ENCODE data around the gene FBF1. TPM values are rescaled to one million over a fixed set of nuclear protein-coding genes. Genes with fewer than 3 reads are reported as not detected.
"Not testable (repeated sequence)": the region's sequence is repeated elsewhere in the genome, so short reads cannot be mapped to it uniquely, and the experiment has no call there.

The FBF1 gene
- total and polyA plus RNA-seq, 4 experiments from 2014 or later: 3.7 to 42.7 (median 21.8) TPM

- peak overlapping the region; percentile 60 for H3K27ac ChIP-seq (ENCODE audit: low read depth, low read length)
- H3K27me3 ChIP-seq (ENCODE audit: insufficient read depth, low read length): no peaks in the 10 kb centered on the region
- H3K36me3 ChIP-seq (ENCODE audit: insufficient read depth, low read length): no peaks in the 10 kb centered on the region
- peak overlapping the region in 1 of 2 donors; percentile 16 for H3K4me3 ChIP-seq (ENCODE audit: low read length in 2 of 2)
- H3K4me1 ChIP-seq (ENCODE audit: insufficient read depth, low read length): peaks cover 50% of the 10 kb centered on the region
- CTCF ChIA-PET (ENCODE audit: partially characterized antibody): interaction anchor here (0.9 to 14.1 kb wide), 6 partner anchors 14 to 74 kb away, joined by 3 to 266 read pairs (median 3); partner anchors contain the start of genes TRIM65 and WBP2
- intact Hi-C loops (cut with micrococcal nuclease): no loop called here
- Mint-ChIP-seq H3K4me3 (peak overlapping the region in 7 of 8 donors; percentile 48 to 78 (median 73)), H3K36me3 (peaks cover 0 to 8% of the 10 kb centered on the region in 2 donors), H3K27me3 (no peaks in the 10 kb centered on the region), H3K9me3 (no peaks in the 10 kb centered on the region), H3K4me1 (peaks cover 27 to 54% (median 40%) of the 10 kb centered on the region in 4 donors), H3K27ac (peak overlapping the region; percentile 90 to 99 (median 97))
- H3K9me3 ChIP-seq (ENCODE audit: control insufficient read depth in 1 of 2, low read length in 2 of 2): no peaks in the 10 kb centered on the region
- DNase-seq: peak; percentile 71 to 82 (median 79)
- POLR2A ChIA-PET (ENCODE audit: partially characterized antibody): interaction anchor here (0.9 to 16.3 kb wide), 11 partner anchors 11 to 481 kb away, joined by 3 to 563 read pairs (median 6); partner anchors contain the start of genes MRPL38, PRPSAP1, TRIM65 and UNC13D
These were observed 68.1 kb downstream of the FBF1 start for GRCh38 chr17:75872434-75873351.

GRCh38 chr17:75870228-75870627, 70.6 kb downstream of the FBF1 start:
- Mint-ChIP-seq H3K4me1 (peaks cover 12 to 38% (median 26%) of the 10 kb centered on the region in 4 donors), H3K27ac (peak overlapping the region in 3 of 7 donors; percentile 6 to 53 (median 13))
- H3K27me3 Mint-ChIP-seq; H3K36me3 ChIP-seq (ENCODE audit: insufficient read depth, low read length); H3K4me3 ChIP-seq (ENCODE audit: low read length in 2 of 2); H3K36me3 Mint-ChIP-seq; H3K27ac ChIP-seq (ENCODE audit: low read depth, low read length); H3K9me3 ChIP-seq (ENCODE audit: control insufficient read depth in 1 of 2, low read length in 2 of 2); intact Hi-C loops (cut with micrococcal nuclease); H3K9me3 Mint-ChIP-seq; H3K27me3 ChIP-seq (ENCODE audit: insufficient read depth, low read length); DNase-seq; H3K4me3 Mint-ChIP-seq: not testable (repeated sequence)
- CTCF ChIA-PET (ENCODE audit: partially characterized antibody): interaction anchor here (14.1 kb wide), 1 partner anchor 12 kb away, joined by 266 read pairs; the partner anchor contains the start of gene WBP2
- POLR2A ChIA-PET (ENCODE audit: partially characterized antibody): interaction anchor here (1.1 to 16.3 kb wide), 3 partner anchors 16 to 96 kb away, joined by 3 to 563 read pairs (median 5); partner anchors contain the start of genes TRIM65, UNC13D and WBP2
- H3K4me1 ChIP-seq (ENCODE audit: insufficient read depth, low read length): peaks cover 27% of the 10 kb centered on the region

GRCh38 chr17:75869282-75870141, 71.3 kb downstream of the FBF1 start:
- Mint-ChIP-seq H3K4me1 (peaks cover 16 to 41% (median 30%) of the 10 kb centered on the region in 4 donors), H3K27me3 (no peaks in the 10 kb centered on the region), H3K4me3 (no peak overlapping the region), H3K9me3 (no peaks in the 10 kb centered on the region), H3K36me3 (peaks cover 0 to 2% of the 10 kb centered on the region in 2 donors), H3K27ac (peak overlapping the region in 4 of 7 donors; percentile 9 to 78 (median 28))
- Histone ChIP-seq H3K4me1 (ENCODE audit: insufficient read depth, low read length) (peaks cover 30% of the 10 kb centered on the region), H3K36me3 (ENCODE audit: insufficient read depth, low read length) (no peaks in the 10 kb centered on the region), H3K27ac (ENCODE audit: low read depth, low read length) (no peak overlapping the region), H3K9me3 (ENCODE audit: control insufficient read depth in 1 of 2, low read length in 2 of 2) (no peaks in the 10 kb centered on the region), H3K27me3 (ENCODE audit: insufficient read depth, low read length) (no peaks in the 10 kb centered on the region), H3K4me3 (ENCODE audit: low read length in 2 of 2) (no peak overlapping the region)
- ChIA-PET POLR2A (ENCODE audit: partially characterized antibody) (interaction anchor here (1.1 to 16.3 kb wide), 3 partner anchors 15 to 95 kb away, joined by 3 to 563 read pairs (median 5); partner anchors contain the start of genes TRIM65, UNC13D and WBP2), CTCF (ENCODE audit: partially characterized antibody) (interaction anchor here (14.1 kb wide), 1 partner anchor 11 kb away, joined by 266 read pairs; the partner anchor contains the start of gene WBP2)
- intact Hi-C loops (cut with micrococcal nuclease): no loop called here
- no peak for DNase-seq

- H3K9me3 ChIP-seq (ENCODE audit: control insufficient read depth in 1 of 2, low read length in 2 of 2); H3K36me3 ChIP-seq (ENCODE audit: insufficient read depth, low read length); H3K4me3 ChIP-seq (ENCODE audit: low read length in 2 of 2); H3K27ac ChIP-seq (ENCODE audit: low read depth, low read length); DNase-seq; H3K4me3 Mint-ChIP-seq; H3K27me3 Mint-ChIP-seq; H3K9me3 Mint-ChIP-seq; intact Hi-C loops (cut with micrococcal nuclease); H3K36me3 Mint-ChIP-seq; H3K27me3 ChIP-seq (ENCODE audit: insufficient read depth, low read length): not testable (repeated sequence)
- ChIA-PET CTCF (ENCODE audit: partially characterized antibody) (interaction anchor here (0.6 kb wide), 1 partner anchor 79 kb away, joined by 3 read pairs; no protein-coding TSS in a partner anchor), POLR2A (ENCODE audit: partially characterized antibody) (interaction anchor here (1.0 to 16.3 kb wide), 3 partner anchors 9 to 28 kb away, joined by 3 to 563 read pairs (median 5); partner anchors contain the start of genes TRIM65, UNC13D and WBP2)
- Mint-ChIP-seq H3K27ac (peak overlapping the region in 4 of 7 donors; percentile 9 to 78 (median 24)), H3K4me1 (peaks cover 21 to 44% (median 36%) of the 10 kb centered on the region in 4 donors)
- peaks cover 35% of the 10 kb centered on the region for H3K4me1 ChIP-seq (ENCODE audit: insufficient read depth, low read length)
These were observed 72.0 kb downstream of the FBF1 start for GRCh38 chr17:75868730-75869281.

- ChIA-PET CTCF (ENCODE audit: partially characterized antibody) (interaction anchor here (0.9 to 14.6 kb wide), 5 partner anchors 10 to 112 kb away, joined by 3 to 266 read pairs (median 3); partner anchors contain the start of genes TRIM47 and WBP2), POLR2A (ENCODE audit: partially characterized antibody) (interaction anchor here (0.7 to 23.4 kb wide), 7 partner anchors 10 to 90 kb away, joined by 3 to 563 read pairs (median 10); partner anchors contain the start of genes TRIM47, TRIM65, UNK and WBP2)
- H3K27me3 ChIP-seq (ENCODE audit: insufficient read depth, low read length); H3K27ac ChIP-seq (ENCODE audit: low read depth, low read length); intact Hi-C loops (cut with micrococcal nuclease); H3K9me3 ChIP-seq (ENCODE audit: control insufficient read depth in 1 of 2, low read length in 2 of 2); H3K36me3 Mint-ChIP-seq; DNase-seq; H3K4me3 ChIP-seq (ENCODE audit: low read length in 2 of 2); H3K36me3 ChIP-seq (ENCODE audit: insufficient read depth, low read length); H3K9me3 Mint-ChIP-seq; H3K27me3 Mint-ChIP-seq: not testable (repeated sequence)
- H3K4me1 ChIP-seq (ENCODE audit: insufficient read depth, low read length): peaks cover 23% of the 10 kb centered on the region
- peak overlapping the region; percentile 63 to 94 (median 85) for H3K27ac Mint-ChIP-seq
- H3K4me1 Mint-ChIP-seq: peaks cover 15 to 35% (median 26%) of the 10 kb centered on the region in 4 donors
- H3K4me3 Mint-ChIP-seq: peak overlapping the region in 2 of 8 donors; percentile 41 to 46
These were observed 75.2 kb downstream of the FBF1 start for GRCh38 chr17:75865404-75866188.

GRCh38 chr17:75864887-75865286, 76.0 kb downstream of the FBF1 start:
- H3K36me3 Mint-ChIP-seq; H3K36me3 ChIP-seq (ENCODE audit: insufficient read depth, low read length); H3K27me3 ChIP-seq (ENCODE audit: insufficient read depth, low read length); H3K9me3 Mint-ChIP-seq; H3K9me3 ChIP-seq (ENCODE audit: control insufficient read depth in 1 of 2, low read length in 2 of 2); intact Hi-C loops (cut with micrococcal nuclease); H3K4me3 ChIP-seq (ENCODE audit: low read length in 2 of 2); H3K27me3 Mint-ChIP-seq: not testable (repeated sequence)
- Histone ChIP-seq H3K4me1 (ENCODE audit: insufficient read depth, low read length) (peaks cover 23% of the 10 kb centered on the region), H3K27ac (ENCODE audit: low read depth, low read length) (peak overlapping the region; percentile 60)
- Mint-ChIP-seq H3K4me1 (peaks cover 15 to 34% (median 25%) of the 10 kb centered on the region in 4 donors), H3K27ac (peak overlapping the region; percentile 90 to 94 (median 93)), H3K4me3 (peak overlapping the region in 6 of 8 donors; percentile 58 to 84 (median 68))
- DNase-seq: peak in 3 of 5 donors; percentile 32 to 81 (median 37)
- POLR2A ChIA-PET (ENCODE audit: partially characterized antibody): interaction anchor here (0.7 to 23.4 kb wide), 10 partner anchors 10 to 115 kb away, joined by 3 to 563 read pairs (median 7); partner anchors contain the start of genes FBF1, TRIM47, TRIM65 and UNK
- CTCF ChIA-PET (ENCODE audit: partially characterized antibody): interaction anchor here (0.7 to 14.6 kb wide), 6 partner anchors 9 to 116 kb away, joined by 3 to 266 read pairs (median 3); partner anchors contain the start of genes TRIM47 and WBP2

Measured in CD4-positive, alpha-beta memory T cell (primary cell).